ENCODE measurements around the gene MKNK1.

DNA sequence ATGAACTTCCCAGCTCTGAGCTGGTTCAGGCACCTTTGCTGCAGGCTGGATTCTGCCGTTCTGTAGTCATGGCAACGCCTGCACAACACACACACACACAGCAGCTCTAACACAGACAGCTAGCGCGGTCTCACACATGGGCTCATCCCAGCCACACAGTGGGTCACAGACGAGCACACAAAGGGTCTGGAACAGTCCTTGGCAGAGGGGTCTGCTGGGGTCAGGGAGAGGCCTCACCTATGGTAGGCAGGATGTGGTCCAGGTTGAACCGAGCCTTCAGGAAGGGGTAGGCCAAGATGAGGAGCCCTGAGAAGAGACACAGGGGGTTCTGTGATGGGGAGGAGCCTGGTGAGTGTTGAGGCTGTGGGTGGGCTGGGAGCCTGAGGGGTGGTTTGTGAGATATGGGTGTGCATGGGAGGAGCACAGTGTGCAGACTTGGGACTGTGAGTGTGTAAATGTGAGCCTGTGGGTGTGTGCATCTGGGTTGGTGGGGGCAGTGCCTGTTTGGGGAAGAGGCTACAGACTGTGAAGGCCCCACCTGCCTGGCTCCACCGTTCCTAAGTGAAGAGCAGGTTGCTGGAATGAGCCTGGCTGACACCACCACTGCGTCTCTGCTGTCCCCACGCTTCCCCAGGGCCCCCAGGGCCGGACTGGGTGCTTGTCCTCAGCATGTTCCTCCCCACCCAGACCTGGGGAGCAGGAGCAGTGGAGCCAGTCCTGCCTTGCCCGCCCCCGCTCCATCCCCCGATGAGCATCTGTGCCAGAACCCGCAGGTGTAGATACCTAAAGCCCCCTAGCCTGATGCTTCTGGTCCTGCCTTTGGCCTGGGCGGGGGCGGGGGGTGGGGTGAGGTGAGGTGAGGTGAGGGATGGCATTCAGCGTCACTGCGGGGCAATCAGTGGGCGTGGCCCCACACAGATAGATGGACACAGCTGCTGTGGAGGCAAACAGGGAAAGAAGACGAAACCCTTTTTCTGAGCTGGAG, 54.1 kb downstream of the MKNK1 start:
- TF ChIP-seq, protein P1, sequence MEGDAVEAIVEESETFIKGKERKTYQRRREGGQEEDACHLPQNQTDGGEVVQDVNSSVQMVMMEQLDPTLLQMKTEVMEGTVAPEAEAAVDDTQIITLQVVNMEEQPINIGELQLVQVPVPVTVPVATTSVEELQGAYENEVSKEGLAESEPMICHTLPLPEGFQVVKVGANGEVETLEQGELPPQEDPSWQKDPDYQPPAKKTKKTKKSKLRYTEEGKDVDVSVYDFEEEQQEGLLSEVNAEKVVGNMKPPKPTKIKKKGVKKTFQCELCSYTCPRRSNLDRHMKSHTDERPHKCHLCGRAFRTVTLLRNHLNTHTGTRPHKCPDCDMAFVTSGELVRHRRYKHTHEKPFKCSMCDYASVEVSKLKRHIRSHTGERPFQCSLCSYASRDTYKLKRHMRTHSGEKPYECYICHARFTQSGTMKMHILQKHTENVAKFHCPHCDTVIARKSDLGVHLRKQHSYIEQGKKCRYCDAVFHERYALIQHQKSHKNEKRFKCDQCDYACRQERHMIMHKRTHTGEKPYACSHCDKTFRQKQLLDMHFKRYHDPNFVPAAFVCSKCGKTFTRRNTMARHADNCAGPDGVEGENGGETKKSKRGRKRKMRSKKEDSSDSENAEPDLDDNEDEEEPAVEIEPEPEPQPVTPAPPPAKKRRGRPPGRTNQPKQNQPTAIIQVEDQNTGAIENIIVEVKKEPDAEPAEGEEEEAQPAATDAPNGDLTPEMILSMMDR (IDR thresholded peaks at IDR 0.05): no peak
- TF ChIP-seq EP300 (IDR thresholded peaks at IDR 0.05) (no peak), POLR2A (IDR thresholded peaks at IDR 0.05) (no peak)

All from suprapubic skin (tissue), 3 donors.